HG03558 (cell line): Measurements from ENCODE around the gene ZNF609.

ENCODE experiments used
- ATAC-seq: cut with Tn5 transposase; IDR thresholded peaks from one replicate; pipeline ENCODE4 v1.9.1; 2021; ENCODE audit warnings: moderate number of reproducible peaks; ENCODE audit not compliant: unreplicated experiment; ENCODE audit errors: extremely low read depth

Gene ZNF609

GRCh38 chr15:64687172-64687571 lies 226.8 kb downstream of the ZNF609 start:
- ATAC-seq = no peak

GRCh38 chr15:64687688-64688087 lies 227.3 kb downstream of the ZNF609 start:
- no peak for ATAC-seq

GRCh38 chr15:64688770-64689169 lies 228.4 kb downstream of the ZNF609 start:
- no peak for ATAC-seq

- no peak for ATAC-seq
Observed at GRCh38 chr15:64690008-64690407, 229.6 kb downstream of the ZNF609 start.

GRCh38 chr15:64690578-64691296 lies 230.4 kb downstream of the ZNF609 start:
- ATAC-seq = no peak

- no peak for ATAC-seq
Observed at GRCh38 chr15:64691896-64692565, 231.7 kb downstream of the ZNF609 start.

- no peak for ATAC-seq
Observed at GRCh38 chr15:64693134-64693533, 232.8 kb downstream of the ZNF609 start.

- no peak for ATAC-seq
Observed at GRCh38 chr15:64694816-64695215, 234.4 kb downstream of the ZNF609 start.

GRCh38 chr15:64695561-64695992 lies 235.2 kb downstream of the ZNF609 start:
- no peak for ATAC-seq

- no peak for ATAC-seq
Observed at GRCh38 chr15:64696481-64696880, 236.1 kb downstream of the ZNF609 start.

- no peak for ATAC-seq
Observed at GRCh38 chr15:64697911-64698369, 237.6 kb downstream of the ZNF609 start.

GRCh38 chr15:64698823-64699222 lies 238.4 kb downstream of the ZNF609 start:
- ATAC-seq = no peak

GRCh38 chr15:64699751-64700388 lies 239.5 kb downstream of the ZNF609 start:
- ATAC-seq = no peak

- no peak for ATAC-seq
Observed at GRCh38 chr15:64701051-64701450, 240.7 kb downstream of the ZNF609 start.

- ATAC-seq = no peak
Observed at GRCh38 chr15:64701482-64702184, 241.3 kb downstream of the ZNF609 start.

GRCh38 chr15:64702816-64703631 lies 242.6 kb downstream of the ZNF609 start:
- ATAC-seq = peak; percentile 43

- ATAC-seq = peak; percentile 13
Observed at GRCh38 chr15:64703632-64703959, 243.2 kb downstream of the ZNF609 start.

- no peak for ATAC-seq
Observed at GRCh38 chr15:64705006-64705405, 244.6 kb downstream of the ZNF609 start.

- no peak for ATAC-seq
Observed at GRCh38 chr15:64706011-64706911, 245.9 kb downstream of the ZNF609 start.
